GM10266 (cell line): Measurements from ENCODE around the gene MRPS26.

ENCODE experiments used
- DNase-seq: peaks from one replicate; pipeline ENCODE4 v3.0.0; 2012; ENCODE audit errors: extremely low spot score
- CTCF ChIP-seq: IDR thresholded peaks from 2 replicates; pipeline ENCODE4 v1.5.1; 2012; ENCODE audit warnings: mild to moderate bottlenecking, low read depth; ENCODE audit not compliant: control insufficient read depth, insufficient read depth; ENCODE audit errors: missing control alignments

Gene MRPS26

DNA sequence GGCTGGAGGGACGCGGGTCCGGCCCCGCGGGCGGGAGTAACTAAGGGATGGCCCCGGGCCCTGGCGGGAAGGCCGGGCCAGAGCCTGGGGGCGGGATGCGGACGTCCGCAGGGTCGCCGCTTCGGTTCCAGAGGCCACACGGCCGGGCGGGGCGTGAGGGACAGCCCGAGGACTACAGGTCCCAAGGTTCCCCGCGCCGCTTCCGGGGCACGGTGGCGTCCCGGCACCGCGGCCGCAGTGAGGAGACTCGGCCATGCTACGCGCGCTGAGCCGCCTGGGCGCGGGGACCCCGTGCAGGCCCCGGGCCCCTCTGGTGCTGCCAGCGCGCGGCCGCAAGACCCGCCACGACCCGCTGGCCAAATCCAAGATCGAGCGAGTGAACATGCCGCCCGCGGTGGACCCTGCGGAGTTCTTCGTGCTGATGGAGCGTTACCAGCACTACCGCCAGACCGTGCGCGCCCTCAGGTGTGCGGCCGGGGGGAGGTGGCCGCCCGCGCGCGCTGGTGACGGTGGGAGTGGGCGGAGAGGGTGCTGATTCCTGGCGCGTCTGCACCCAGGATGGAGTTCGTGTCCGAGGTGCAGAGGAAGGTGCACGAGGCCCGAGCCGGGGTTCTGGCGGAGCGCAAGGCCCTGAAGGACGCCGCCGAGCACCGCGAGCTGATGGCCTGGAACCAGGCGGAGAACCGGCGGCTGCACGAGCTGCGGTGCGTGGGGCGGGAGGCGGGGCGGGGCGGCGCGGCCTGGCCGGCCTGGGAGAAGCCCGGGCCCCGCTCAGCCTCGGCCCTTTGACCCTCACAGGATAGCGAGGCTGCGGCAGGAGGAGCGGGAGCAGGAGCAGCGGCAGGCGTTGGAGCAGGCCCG is at the start of gene MRPS26:
TSS of gene MRPS26 (plus strand) at position 237 of the 861 bp plus-strand sequence. CDS start at position 254, 17 bp downstream.
- TF ChIP-seq CTCF: no peak
- DNase-seq: peak; percentile 96

DNA sequence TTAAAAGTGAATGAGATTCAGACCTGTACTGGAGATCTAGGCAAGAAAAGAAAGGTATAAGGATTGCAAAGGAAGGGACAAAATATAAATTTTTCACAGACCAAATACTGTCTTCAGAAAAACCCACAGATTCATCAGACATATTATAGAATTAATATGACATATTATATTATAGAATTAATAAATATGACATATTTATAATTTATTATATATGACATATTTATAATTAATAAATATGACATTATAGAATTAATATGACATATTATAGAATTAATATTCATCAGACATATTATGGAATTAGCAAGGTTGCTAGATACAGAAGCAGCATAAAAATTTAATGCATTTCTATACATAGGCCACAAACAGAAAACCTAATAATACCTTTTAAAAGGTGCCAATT is 47.1 kb upstream of the MRPS26 start:
- no peak for DNase-seq
- TF ChIP-seq CTCF: no peak

DNA sequence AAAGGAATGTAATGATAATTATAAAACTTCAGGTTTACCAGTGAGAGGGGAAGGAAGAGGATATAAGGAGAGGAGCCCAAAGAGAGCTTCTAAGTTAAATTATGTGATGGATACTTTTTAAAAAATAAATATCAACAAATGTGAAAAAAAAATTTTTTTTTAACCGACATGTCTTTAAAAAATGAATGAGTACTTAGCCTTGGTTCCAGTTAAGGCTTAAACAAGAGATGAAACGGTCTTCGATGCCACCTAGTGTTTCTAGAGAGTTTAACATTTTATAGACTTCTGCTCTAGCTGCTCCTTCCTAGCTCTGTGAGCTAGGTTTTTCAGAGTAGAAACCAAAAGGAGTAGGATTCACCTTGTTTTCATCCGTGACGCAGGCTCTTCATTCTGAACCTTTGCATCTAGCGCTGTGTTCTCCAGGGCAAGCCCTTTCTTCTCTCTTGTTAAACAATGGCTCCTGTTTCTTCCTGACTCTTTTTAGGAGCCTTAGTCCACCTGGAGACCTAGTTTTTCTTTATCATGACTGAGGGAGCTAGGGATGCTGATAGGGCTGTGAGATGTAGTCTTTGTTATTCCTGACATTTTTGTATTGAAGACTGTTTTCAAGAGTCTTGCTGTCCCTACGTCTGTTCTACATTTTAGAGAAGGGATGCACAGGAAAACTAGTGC is 44.9 kb upstream of the MRPS26 start:
- TF ChIP-seq CTCF: peak; percentile 41
- peak; percentile 63 for DNase-seq

DNA sequence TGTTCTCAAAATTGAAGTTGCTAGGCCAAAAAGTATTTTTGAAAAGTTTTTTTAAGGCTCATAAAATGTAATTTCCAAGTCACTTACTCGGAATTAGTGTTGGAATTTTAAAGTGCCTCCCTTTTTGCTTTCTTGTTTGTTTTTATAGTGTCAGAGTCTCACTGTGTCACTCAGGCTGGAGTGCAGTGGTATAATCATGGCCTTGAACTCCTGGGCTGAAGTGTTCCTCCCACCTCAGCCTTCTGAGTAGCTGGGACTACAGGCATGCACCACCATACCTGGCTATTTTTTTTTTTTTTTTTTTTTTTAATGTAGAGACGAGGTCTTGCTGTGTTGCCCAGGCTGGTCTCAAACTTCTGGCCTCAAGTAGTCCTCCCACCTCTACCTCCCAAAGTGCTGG is 42.4 kb upstream of the MRPS26 start:
- no peak for DNase-seq
- TF ChIP-seq CTCF: no peak

GRCh38 chr20:3010985-3011723 is 34.7 kb upstream of the MRPS26 start:
- DNase-seq: no peak
- TF ChIP-seq CTCF: no peak

- no peak for DNase-seq
- TF ChIP-seq CTCF: no peak
Observed at GRCh38 chr20:3011752-3012151, 34.1 kb upstream of the MRPS26 start.
